Endodermal cell (in vitro differentiated cells): Measurements from ENCODE around the gene AGTRAP. TPM values are rescaled to one million over a fixed set of nuclear protein-coding genes. Genes with fewer than 3 reads are reported as not detected.
A peak's percentile ranks its signal among the peaks of the same experiment; 100 is the strongest.

Experiments used
- DNase-seq: peaks from one replicate; pipeline ENCODE4 v3.0.0-alpha.2; 2017
- H3K27ac ChIP-seq: 2 replicates; pipeline ENCODE4 v1.5.1; 2013; ENCODE audit warnings: mild to moderate bottlenecking, low read depth, low read length, moderate library complexity
- H3K27me3 ChIP-seq: 2 replicates; pipeline ENCODE4 v1.6.1; 2013; ENCODE audit warnings: mild to moderate bottlenecking, low read length, moderate library complexity; ENCODE audit not compliant: insufficient read depth, control insufficient read depth, poor library complexity, severe bottlenecking
- H3K36me3 ChIP-seq: 2 replicates; pipeline ENCODE4 v1.7.0; 2013; ENCODE audit warnings: mild to moderate bottlenecking, low read length, moderate library complexity; ENCODE audit not compliant: control insufficient read depth, insufficient read depth
- H3K4me1 ChIP-seq: one replicate; pipeline ENCODE4 v1.7.0; 2013; ENCODE audit warnings: low read length; ENCODE audit not compliant: control insufficient read depth, insufficient read depth
- H3K4me3 ChIP-seq: 2 replicates; pipeline ENCODE4 v1.5.1; 2013; ENCODE audit warnings: mild to moderate bottlenecking, low read length, moderate library complexity
- H3K9ac ChIP-seq: 2 replicates; pipeline ENCODE4 v1.6.1; 2013; ENCODE audit warnings: mild to moderate bottlenecking, low read length, moderate library complexity; ENCODE audit not compliant: poor library complexity, severe bottlenecking; ENCODE audit errors: extremely low read depth
- H3K9me3 ChIP-seq: 2 replicates; pipeline ENCODE4 v1.6.1; 2013; ENCODE audit warnings: mild to moderate bottlenecking, low read length, moderate library complexity; ENCODE audit not compliant: control insufficient read depth
- H3K27ac Mint-ChIP-seq: 2 replicates; pipeline ENCODE4 v1.8.0; 2020; ENCODE audit warnings: mixed read lengths
- H3K27me3 Mint-ChIP-seq: 2 replicates; pipeline ENCODE4 v1.8.0; 2021; ENCODE audit warnings: mild to moderate bottlenecking, mixed read lengths; ENCODE audit not compliant: insufficient read depth
- H3K36me3 Mint-ChIP-seq: 2 replicates; pipeline ENCODE4 v1.8.0; 2020; ENCODE audit warnings: low read depth, mixed read lengths
- H3K4me1 Mint-ChIP-seq: 2 replicates; pipeline ENCODE4 v1.8.0; 2020; ENCODE audit warnings: mixed read lengths
- H3K4me3 Mint-ChIP-seq: 2 replicates; pipeline ENCODE4 v1.8.0; 2020; ENCODE audit warnings: mild to moderate bottlenecking, moderate library complexity, mixed read lengths
- H3K9me3 Mint-ChIP-seq: 2 replicates; pipeline ENCODE4 v1.8.0; 2020; ENCODE audit warnings: mild to moderate bottlenecking, mixed read lengths
- WGBS, 2 experiments: methylation state at CpG; one replicate each; pipeline versions ENCODE4 v1.1.5 to v1.1.7; 2013; ENCODE audit warnings: missing lambda C conversion rate in 2 of 2, mixed read lengths in 1 of 2; ENCODE audit not compliant: insufficient coverage in 1 of 2, insufficient read length in 1 of 2; 5-methylcytosine and 5-hydroxymethylcytosine counted together
- total RNA-seq, 2 donors: library from RNA; stranded (reverse); fragmentation: NEBNext Ultra II Directional in 1 of 2; extraction: Animal tissue kit (Norgen Biotek cat#: 25700) in 1 of 2; gene quantifications; 2 replicates in 1 of 2; 3 replicates in 1 of 2; pipeline ENCODE4 v1.2.1, GENCODE V29; 2021
- TF ChIP-seq, protein P1 (sequence below): fragments of 200-600 bp; sonication (generic); conservative IDR thresholded peaks from 2 replicates; pipeline ENCODE4 v1.5.0; 2021; ENCODE audit warnings: antibody characterized with exemption, mild to moderate bottlenecking

The AGTRAP gene
- total RNA-seq, 2 donors from 2014 or later: 71.3 to 81.2 TPM

GRCh38 chr1:11761988-11762406 lies 26.1 kb downstream of the AGTRAP start, which contains the start of gene C1orf167:
Gene C1orf167 (plus strand): TSS chr1:11762193. CDS start chr1:11764401, 2,208 bp downstream.
- Histone ChIP-seq H3K9ac (no peak within 1 kb of the TSS), H3K36me3 (no peaks in the 10 kb centered on the region), H3K4me1 (no peaks in the 10 kb centered on the region), H3K4me3 (no peak within 1 kb of the TSS), H3K27me3 (peaks cover 15% of the 10 kb centered on the region), H3K27ac (no peak within 1 kb of the TSS), H3K9me3 (no peaks in the 10 kb centered on the region)
- TF ChIP-seq, protein P1, sequence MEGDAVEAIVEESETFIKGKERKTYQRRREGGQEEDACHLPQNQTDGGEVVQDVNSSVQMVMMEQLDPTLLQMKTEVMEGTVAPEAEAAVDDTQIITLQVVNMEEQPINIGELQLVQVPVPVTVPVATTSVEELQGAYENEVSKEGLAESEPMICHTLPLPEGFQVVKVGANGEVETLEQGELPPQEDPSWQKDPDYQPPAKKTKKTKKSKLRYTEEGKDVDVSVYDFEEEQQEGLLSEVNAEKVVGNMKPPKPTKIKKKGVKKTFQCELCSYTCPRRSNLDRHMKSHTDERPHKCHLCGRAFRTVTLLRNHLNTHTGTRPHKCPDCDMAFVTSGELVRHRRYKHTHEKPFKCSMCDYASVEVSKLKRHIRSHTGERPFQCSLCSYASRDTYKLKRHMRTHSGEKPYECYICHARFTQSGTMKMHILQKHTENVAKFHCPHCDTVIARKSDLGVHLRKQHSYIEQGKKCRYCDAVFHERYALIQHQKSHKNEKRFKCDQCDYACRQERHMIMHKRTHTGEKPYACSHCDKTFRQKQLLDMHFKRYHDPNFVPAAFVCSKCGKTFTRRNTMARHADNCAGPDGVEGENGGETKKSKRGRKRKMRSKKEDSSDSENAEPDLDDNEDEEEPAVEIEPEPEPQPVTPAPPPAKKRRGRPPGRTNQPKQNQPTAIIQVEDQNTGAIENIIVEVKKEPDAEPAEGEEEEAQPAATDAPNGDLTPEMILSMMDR: no peak
- H3K27ac Mint-ChIP-seq: peak within 1 kb of the TSS; percentile 54
- WGBS, 2 experiments: 9 to 10% methylated on average over 10 to 29 of the region's 29 CpGs
- DNase-seq: peak; percentile 85
- H3K27me3 Mint-ChIP-seq: peaks cover 54% of the 10 kb centered on the region
- H3K36me3 Mint-ChIP-seq: no peaks in the 10 kb centered on the region
- H3K9me3 Mint-ChIP-seq: no peaks in the 10 kb centered on the region
- peak within 1 kb of the TSS; percentile 41 for H3K4me3 Mint-ChIP-seq
- H3K4me1 Mint-ChIP-seq: peaks cover 7% of the 10 kb centered on the region

- Histone ChIP-seq H3K36me3 (no peaks in the 10 kb centered on the region), H3K27ac (no peak overlapping the region), H3K4me3 (no peak overlapping the region), H3K9me3 (no peaks in the 10 kb centered on the region), H3K27me3 (peaks cover 15% of the 10 kb centered on the region), H3K9ac (no peak overlapping the region), H3K4me1 (no peaks in the 10 kb centered on the region)
- Mint-ChIP-seq H3K27ac (no peak overlapping the region), H3K27me3 (peaks cover 49% of the 10 kb centered on the region), H3K4me3 (no peak overlapping the region), H3K9me3 (no peaks in the 10 kb centered on the region), H3K4me1 (peaks cover 7% of the 10 kb centered on the region), H3K36me3 (no peaks in the 10 kb centered on the region)
- TF ChIP-seq, protein P1: no peak
- 96% methylated on average over 3 of the region's 3 CpGs for WGBS, 2 experiments
- DNase-seq: no peak
Observed at GRCh38 chr1:11764115-11764514, 28.2 kb downstream of the AGTRAP start.

DNA sequence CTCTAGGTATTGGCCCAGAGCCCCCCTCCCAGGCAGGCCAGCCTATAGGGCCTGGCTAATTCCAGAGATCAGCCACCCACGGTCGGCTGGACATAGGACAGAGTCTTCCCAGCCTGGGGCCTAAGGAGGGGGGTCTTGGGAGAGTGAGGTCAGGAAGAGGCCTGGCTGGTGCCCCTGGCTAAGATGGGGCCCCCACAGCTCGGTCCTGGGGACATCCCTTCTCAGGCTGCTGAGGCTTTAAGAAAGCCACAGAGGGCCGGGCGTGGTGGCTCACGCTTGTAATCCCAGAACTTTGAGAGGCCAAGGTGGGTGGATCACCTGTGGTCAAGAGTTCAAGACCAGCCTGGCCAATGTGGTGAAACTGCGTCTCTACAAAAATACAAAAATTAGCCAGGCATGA lies 28.6 kb downstream of the AGTRAP start:
- H3K36me3 Mint-ChIP-seq: no peaks in the 10 kb centered on the region
- no peak overlapping the region for H3K27ac Mint-ChIP-seq
- Histone ChIP-seq H3K27ac (no peak overlapping the region), H3K27me3 (peaks cover 15% of the 10 kb centered on the region), H3K9me3 (no peaks in the 10 kb centered on the region), H3K4me3 (no peak overlapping the region), H3K4me1 (no peaks in the 10 kb centered on the region), H3K9ac (no peak overlapping the region), H3K36me3 (no peaks in the 10 kb centered on the region)
- no peak overlapping the region for H3K4me3 Mint-ChIP-seq
- TF ChIP-seq, protein P1: no peak
- peaks cover 46% of the 10 kb centered on the region for H3K27me3 Mint-ChIP-seq
- H3K4me1 Mint-ChIP-seq: peaks cover 7% of the 10 kb centered on the region
- H3K9me3 Mint-ChIP-seq: no peaks in the 10 kb centered on the region
- DNase-seq: no peak
- 92 to 93% methylated on average over 4 to 7 of the region's 7 CpGs for WGBS, 2 experiments
